ENCODE measurements around the gene SLC9A5. TPM values are rescaled to one million over a fixed set of nuclear protein-coding genes. Genes with fewer than 3 reads are reported as not detected.
A peak's percentile ranks its signal among the peaks of the same experiment; 100 is the strongest.

SLC9A5 gene
- polyA plus RNA-seq, 3 donors: 1.0 TPM; not detected in 2

- Histone ChIP-seq H3K27me3 (ENCODE audit: control insufficient read depth in 2 of 2, insufficient read depth in 2 of 2, low read length in 2 of 2) (no peaks in the 10 kb centered on the region), H3K4me1 (ENCODE audit: control insufficient read depth in 1 of 2, insufficient read depth in 2 of 2, low read length in 2 of 2) (no peaks in the 10 kb centered on the region), H3K36me3 (replicated peaks in 1 of 2; ENCODE audit: control insufficient read depth in 1 of 2, insufficient read depth in 2 of 2, low read length in 2 of 2) (no peaks in the 10 kb centered on the region), H3K4me3 (replicated peaks in 1 of 3; ENCODE audit: low read depth in 2 of 3, low read length in 3 of 3) (no peak overlapping the region), H3K4me2 (replicated peaks; ENCODE audit: extremely low read depth, low read length, poor library complexity, severe bottlenecking) (no peak overlapping the region), H3K9ac (ENCODE audit: insufficient read depth, low read length, poor library complexity, severe bottlenecking) (no peak overlapping the region), H3K9me3 (replicated peaks in 1 of 2; ENCODE audit: control insufficient read depth in 1 of 2, insufficient read depth in 1 of 2, low read length in 2 of 2) (no peaks in the 10 kb centered on the region), H2AFZ (ENCODE audit: insufficient read depth, low read depth, low read length, poor library complexity, severe bottlenecking) (no peak overlapping the region), H4K20me1 (ENCODE audit: insufficient read depth, low read length) (no peaks in the 10 kb centered on the region), H3K27ac (ENCODE audit: low read depth in 1 of 2, low read length in 2 of 2) (no peak overlapping the region), H3K79me2 (ENCODE audit: insufficient read depth, low read length) (no peaks in the 10 kb centered on the region)
- DNase-seq: no peak
- peaks cover 7 to 9% of the 10 kb centered on the region in 2 donors for H3K36me3 Mint-ChIP-seq
- peaks cover 2 to 10% (median 8%) of the 10 kb centered on the region in 3 donors for H3K27me3 Mint-ChIP-seq (ENCODE audit: low read depth in 3 of 3)
- peak overlapping the region in 1 of 7 donors; percentile 52 for H3K27ac Mint-ChIP-seq
- H3K4me3 Mint-ChIP-seq: no peak overlapping the region
- H3K9me3 Mint-ChIP-seq: no peaks in the 10 kb centered on the region
- intact Hi-C loops (cut with micrococcal nuclease): no loop called here
- no peaks in the 10 kb centered on the region for H3K4me1 Mint-ChIP-seq
- 100% methylated on average over 1 of the region's 4 CpGs for WGBS (ENCODE audit: insufficient coverage)
- TF ChIP-seq CTCF (IDR thresholded peaks at IDR 0.05): no peak
These were observed 22.7 kb downstream of the SLC9A5 start for GRCh38 chr16:67271446-67271845.

- H2AFZ ChIP-seq (ENCODE audit: insufficient read depth, low read depth, low read length, poor library complexity, severe bottlenecking): no peak overlapping the region
- no peak for DNase-seq
- no peak for TF ChIP-seq CTCF (IDR thresholded peaks at IDR 0.05)
- H3K36me3 ChIP-seq (replicated peaks in 1 of 2; ENCODE audit: control insufficient read depth in 1 of 2, insufficient read depth in 2 of 2, low read length in 2 of 2): no peaks in the 10 kb centered on the region
- WGBS (ENCODE audit: insufficient coverage): no CpG with 5 or more reads among the region's 2 CpGs
- no peaks in the 10 kb centered on the region for H4K20me1 ChIP-seq (ENCODE audit: insufficient read depth, low read length)
- H3K9ac ChIP-seq (ENCODE audit: insufficient read depth, low read length, poor library complexity, severe bottlenecking): no peak overlapping the region
- H3K4me2 ChIP-seq (replicated peaks; ENCODE audit: extremely low read depth, low read length, poor library complexity, severe bottlenecking): no peak overlapping the region
- Mint-ChIP-seq H3K27me3 (ENCODE audit: low read depth in 3 of 3) (peaks cover 0 to 5% (median 4%) of the 10 kb centered on the region in 3 donors), H3K27ac (peak overlapping the region in 2 of 7 donors; percentile 13 to 18), H3K36me3 (peaks cover 16 to 18% of the 10 kb centered on the region in 2 donors), H3K4me3 (no peak overlapping the region), H3K9me3 (no peaks in the 10 kb centered on the region), H3K4me1 (peaks cover 14% of the 10 kb centered on the region)
- H3K4me3 ChIP-seq (replicated peaks in 1 of 3; ENCODE audit: low read depth in 2 of 3, low read length in 3 of 3): no peak overlapping the region
- no peaks in the 10 kb centered on the region for H3K27me3 ChIP-seq (ENCODE audit: control insufficient read depth in 2 of 2, insufficient read depth in 2 of 2, low read length in 2 of 2)
- intact Hi-C loops (cut with micrococcal nuclease): loop anchor here in 1 of 2 donors (5.0 kb wide), 1 partner anchor 122 kb away; no protein-coding TSS in a partner anchor
- H3K9me3 ChIP-seq (replicated peaks in 1 of 2; ENCODE audit: control insufficient read depth in 1 of 2, insufficient read depth in 1 of 2, low read length in 2 of 2): no peaks in the 10 kb centered on the region
- H3K79me2 ChIP-seq (ENCODE audit: insufficient read depth, low read length): peaks cover 4% of the 10 kb centered on the region
- H3K27ac ChIP-seq (ENCODE audit: low read depth in 1 of 2, low read length in 2 of 2): no peak overlapping the region
- H3K4me1 ChIP-seq (ENCODE audit: control insufficient read depth in 1 of 2, insufficient read depth in 2 of 2, low read length in 2 of 2): peaks cover 12 to 20% of the 10 kb centered on the region in 2 donors
These were observed 26.5 kb downstream of the SLC9A5 start for GRCh38 chr16:67275321-67275720.
